NOMO-1 treated with DMSO at 0.1 percent for 48 hours (cell line): ENCODE measurements around the gene SNTB2.
A peak's percentile ranks its signal among the peaks of the same experiment; 100 is the strongest.

Experiments used
- DNase-seq: peaks from one replicate; lab custom pipeline; 2025; ENCODE audit not compliant: unreplicated experiment; lab: John Stamatoyannopoulos, UW

The SNTB2 gene

GRCh38 chr16:69338557-69339288, 151.8 kb downstream of the SNTB2 start:
- no peak for DNase-seq

- peak; percentile 99 for DNase-seq
Observed at GRCh38 chr16:69339289-69340094, 152.5 kb downstream of the SNTB2 start, which contains the start of the genes COG8 and NIP7. TSS of gene COG8 (minus strand) at chr16:69339564. CDS start at chr16:69339552, 12 bp downstream. TSS of gene NIP7 (plus strand) at chr16:69339772. CDS start at chr16:69339830, 58 bp downstream.

- no peak for DNase-seq
Observed at GRCh38 chr16:69340095-69340644, 153.2 kb downstream of the SNTB2 start.

DNA sequence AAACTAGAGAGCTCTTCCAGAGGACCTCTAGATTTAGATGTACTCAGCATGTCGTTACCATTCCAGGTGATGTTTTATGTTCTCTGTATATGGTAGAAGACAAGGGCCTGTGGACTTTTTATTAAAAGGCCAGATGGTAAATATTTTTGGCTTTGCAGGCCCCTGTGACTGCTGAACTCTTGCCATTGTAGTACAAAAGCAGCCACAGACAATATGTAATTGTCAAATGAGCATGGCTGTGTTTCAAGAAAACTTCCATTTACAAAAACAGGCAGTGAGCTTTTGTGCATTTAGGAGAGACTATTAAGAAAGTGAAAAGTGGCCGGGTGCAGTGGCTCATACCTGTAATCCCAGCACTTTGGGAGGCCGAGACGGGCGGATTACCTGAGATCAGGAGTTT, 157.2 kb downstream of the SNTB2 start:
- DNase-seq: no peak

GRCh38 chr16:69345923-69346322, 159.0 kb downstream of the SNTB2 start:
- DNase-seq: peak; percentile 20

GRCh38 chr16:69346683-69347082, 159.7 kb downstream of the SNTB2 start:
- DNase-seq: no peak

DNA sequence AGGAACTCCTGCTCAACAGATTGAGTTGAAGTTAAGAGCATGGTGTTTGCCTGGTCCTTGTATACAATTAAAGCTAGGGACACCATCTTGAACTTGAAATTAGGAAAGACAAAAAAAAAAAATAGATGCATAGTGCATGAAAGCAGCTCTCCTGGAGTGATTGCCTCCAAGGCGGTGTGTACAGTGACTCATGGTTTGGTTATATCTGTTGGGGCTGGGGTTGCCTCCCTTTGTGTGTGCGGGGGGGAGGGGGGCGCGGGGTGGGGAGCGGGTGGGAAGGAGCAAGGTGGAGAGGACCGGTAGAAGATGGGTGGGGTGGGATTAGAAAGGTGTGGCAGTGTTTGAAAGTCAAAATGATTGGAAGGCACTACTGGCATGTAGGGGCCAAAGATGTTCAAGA, 161.3 kb downstream of the SNTB2 start:
- no peak for DNase-seq

DNA sequence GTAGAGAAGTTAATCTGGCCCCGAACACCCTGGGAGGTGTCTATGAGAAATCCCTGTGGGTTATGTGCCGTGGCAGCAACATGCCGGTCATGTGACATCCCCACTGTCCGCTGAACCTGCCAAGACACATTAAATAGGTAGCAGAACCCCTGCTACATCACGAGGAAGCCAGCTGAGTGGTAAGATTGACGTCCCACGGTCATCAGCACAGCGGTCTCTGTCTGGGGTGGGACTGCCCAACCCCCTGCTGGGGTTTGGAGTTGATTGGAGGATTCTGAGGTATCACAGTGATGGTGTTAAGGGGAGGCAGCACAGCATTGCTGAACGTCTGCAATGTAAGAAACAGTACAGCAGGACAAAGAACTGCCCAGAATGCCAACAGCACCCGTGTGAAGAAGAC, 162.6 kb downstream of the SNTB2 start:
- no peak for DNase-seq

DNA sequence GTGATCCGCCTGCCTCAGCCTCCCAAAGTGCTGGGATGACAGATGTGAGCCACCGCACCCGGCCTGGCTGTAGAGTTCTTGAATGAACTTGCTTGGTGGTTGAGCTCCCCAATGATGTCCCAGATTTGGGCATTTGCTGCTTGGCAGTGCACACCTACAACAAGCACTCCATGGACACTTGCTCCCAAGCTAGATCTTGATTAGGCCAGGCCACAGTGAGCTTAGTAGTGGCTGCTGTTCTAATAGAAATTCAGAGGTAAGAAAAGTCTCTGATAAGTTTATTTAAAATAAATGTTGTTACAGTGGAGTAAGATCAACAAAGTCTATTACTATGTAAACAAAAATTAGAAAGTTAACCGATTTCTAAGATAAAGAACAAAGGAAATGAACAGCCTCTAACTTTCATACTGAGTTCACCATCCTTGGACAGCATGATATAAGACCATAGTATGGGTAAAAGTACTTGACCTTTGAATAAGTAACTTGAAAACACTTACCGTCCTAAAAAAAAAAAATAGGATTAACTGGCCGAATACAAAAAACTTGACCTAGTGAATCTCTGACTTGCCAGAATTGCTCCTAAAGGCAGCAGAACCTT, 163.7 kb downstream of the SNTB2 start:
- no peak for DNase-seq

GRCh38 chr16:69351309-69352027, 164.5 kb downstream of the SNTB2 start, which contains the start of gene TMED6:
TSS of gene TMED6 (minus strand) at chr16:69351786. CDS start at chr16:69351753, 33 bp downstream.
- no peak for DNase-seq
